ENCODE data around the gene RASSF3. TPM values are rescaled to one million over a fixed set of nuclear protein-coding genes. Genes with fewer than 3 reads are reported as not detected.

Gene RASSF3
- total and polyA plus RNA-seq, 2 of the 13 experiments (the other 11 are each of a cell fraction or from before 2014, with no cell fraction given) = 15.5 to 16.0 TPM

- H3K4me1 ChIP-seq (ENCODE audit: insufficient read depth, low read length) = peaks cover 79% of the 10 kb centered on the region
- no peaks in the 10 kb centered on the region for H3K9me3 ChIP-seq (ENCODE audit: low read length)
- H3K27ac ChIP-seq (ENCODE audit: extremely low read length, insufficient read depth, low read length) = peak overlapping the region; percentile 47
- no TSS peak for BruUV-seq (replicated peaks)
- POLR2A ChIA-PET = interaction anchor here (1.7 kb wide), 1 partner anchor 64 kb away, joined by 4 read pairs; no protein-coding TSS in a partner anchor
- intact Hi-C loops (cut with micrococcal nuclease; ENCODE audit: unreplicated experiment) (loop anchor here (2.0 kb wide), 1 partner anchor 16 kb away; no protein-coding TSS in a partner anchor), in situ Hi-C loops (cut with HindIII; ENCODE audit: extremely low pct_ligation_motif_present, low pct_unique_long_range_greater_than_20kb) (no loop called here)
- FAIRE-seq (peak; percentile 77), DNase-seq (ENCODE audit: low spot score) (peak; percentile 76), ATAC-seq (peak; percentile 69)
- 34% methylated on average over 8 of the region's 8 CpGs for WGBS (ENCODE audit: low lambda C conversion rate)
- H3K4me3 ChIP-seq (replicated peaks in 1 of 3; ENCODE audit: insufficient read depth in 1 of 3, low read depth in 2 of 3, low read length in 3 of 3) = no peak overlapping the region
- H3K27me3 ChIP-seq (ENCODE audit: control insufficient read depth in 1 of 2, insufficient read depth in 2 of 2, low read length in 2 of 2) = no peaks in the 10 kb centered on the region
- no peaks in the 10 kb centered on the region for H3K36me3 ChIP-seq (replicated peaks in 1 of 2; ENCODE audit: control insufficient read depth in 1 of 2, insufficient read depth in 2 of 2, low read length in 2 of 2)
- H4K20me1 ChIP-seq (ENCODE audit: insufficient read depth, low read length) = peaks cover 3% of the 10 kb centered on the region; the same call in 1 of the 2 replicates
- H3K79me2 ChIP-seq (ENCODE audit: insufficient read depth, low read length) = peaks cover 19% of the 10 kb centered on the region
- H3K4me2 ChIP-seq (ENCODE audit: low read depth, low read length) = peak overlapping the region; percentile 58
- H2AFZ ChIP-seq (ENCODE audit: low read length) = no peak overlapping the region
- H3K9ac ChIP-seq (ENCODE audit: insufficient read depth, low read depth, low read length) = no peak overlapping the region
- CTCF ChIA-PET (ENCODE audit: low intra/inter-chr PET ratio, low total read pairs) = no interaction called here
- TF ChIP-seq ETV6 (CRISPR knock-in tag; conservative IDR thresholded peaks at IDR 0.05) = 0 out of 2 replicates have a peak, but pooled peaks have one; percentile 71
- TF ChIP-seq FOSL2 (CRISPR knock-in tag; IDR thresholded peaks at IDR 0.05) = peak; percentile 45
- TF ChIP-seq SALL1 (CRISPR knock-in tag; IDR thresholded peaks at IDR 0.05) = peak; percentile 76
- peak; percentile 30; the same call in 1 of the 2 replicates for TF ChIP-seq TFE3 (CRISPR knock-in tag; IDR thresholded peaks at IDR 0.05)
- TF ChIP-seq ZNF280D (CRISPR knock-in tag; IDR thresholded peaks at IDR 0.05) = peak; percentile 35; the same call in 1 of the 2 replicates
- TF ChIP-seq GATAD1 (CRISPR knock-in tag; IDR thresholded peaks at IDR 0.05) = peak; percentile 32; the same call in 1 of the 2 replicates
- no peak for TF ChIP-seq CREB1 (IDR thresholded peaks at IDR 0.05)
- peak; percentile 56; the same call in 1 of the 2 replicates for TF ChIP-seq CREB1 (CRISPR knock-in tag; IDR thresholded peaks at IDR 0.05)
- 0 out of 2 replicates have a peak, but pooled peaks have one; percentile 43 for TF ChIP-seq PRDM10 (CRISPR knock-in tag; IDR thresholded peaks at IDR 0.05; ENCODE audit: low read depth)
- TF ChIP-seq HOMEZ (CRISPR knock-in tag; IDR thresholded peaks at IDR 0.05; ENCODE audit: low read depth) = peak; percentile 93
- no peak for TF ChIP-seq MXD4 (CRISPR knock-in tag; IDR thresholded peaks at IDR 0.05)
- no peak for TF ChIP-seq CHD4 (IDR thresholded peaks at IDR 0.05; ENCODE audit: borderline replicate concordance, low read length)
- peak; percentile 52 for TF ChIP-seq SOX5 (CRISPR knock-in tag; IDR thresholded peaks at IDR 0.05; ENCODE audit: borderline replicate concordance)
- 0 out of 2 replicates have a peak, but pooled peaks have one; percentile 50 for TF ChIP-seq FOXA3 (CRISPR knock-in tag; IDR thresholded peaks at IDR 0.05)
- TF ChIP-seq BCL6 (CRISPR knock-in tag; IDR thresholded peaks at IDR 0.05) = peak; percentile 44; the same call in 1 of the 2 replicates
These were observed 62.7 kb downstream of the RASSF3 start for GRCh38 chr12:64672925-64673409.

Data from HepG2 (cell line).